Stomach (tissue), 9 donors: Measurements from ENCODE around the gene KCND2. TPM values are rescaled to one million over a fixed set of nuclear protein-coding genes. Genes with fewer than 3 reads are reported as not detected.

Experiments used
- DNase-seq, 2 donors: peaks; one replicate each; pipeline versions ENCODE4 v3.0.0 to v3.0.0-alpha.2; 2013 to 2019
- H3K27ac ChIP-seq, 5 donors: fragments of 200-600 bp in 4 of 5; sonication (generic) in 4 of 5; one replicate each; pipeline ENCODE4 v1.5.1; 2013 to 2019; ENCODE audit warnings: mild to moderate bottlenecking in 1 of 5, moderate library complexity in 1 of 5
- H3K27me3 ChIP-seq, 3 donors: fragments of 200-600 bp; sonication (generic); one replicate each; pipeline ENCODE4 v1.5.1; 2017 to 2019; ENCODE audit warnings: mixed run types in 1 of 3
- H3K36me3 ChIP-seq, 4 donors: fragments of 200-600 bp; sonication (generic); 1 replicate in 3 of 4; 2 replicates in 1 of 4; pipeline ENCODE4 v1.5.1; 2016 to 2019
- H3K4me1 ChIP-seq, 4 donors: fragments of 200-600 bp; sonication (generic); one replicate each; pipeline ENCODE4 v1.5.1; 2016 to 2019
- H3K4me3 ChIP-seq, 4 donors: fragments of 200-600 bp; sonication (generic) in 3 of 4; one replicate each; pipeline ENCODE4 v1.5.1; 2016 to 2019; ENCODE audit warnings: mild to moderate bottlenecking in 1 of 4
- H3K9me3 ChIP-seq, 4 donors: fragments of 200-600 bp; sonication (generic); one replicate each; pipeline ENCODE4 v1.5.1; 2016 to 2019
- CTCF ChIP-seq, 7 experiments: fragments of 450-650 bp in 4 of 7; fragments of 200-600 bp in 3 of 7; sonication (generic) in 3 of 7; IDR thresholded peaks; one replicate each; pipeline ENCODE4 v1.5.1; 2016 to 2019; ENCODE audit warnings: antibody characterized with exemption in 7 of 7, control low read depth in 2 of 7, mild to moderate bottlenecking in 1 of 7
- EP300 ChIP-seq: sonication (generic); formaldehyde crosslinking; IDR thresholded peaks from one replicate; pipeline ENCODE4 v1.6.1; 2017; ENCODE audit warnings: antibody characterized with exemption
- POLR2A ChIP-seq, 4 donors: fragments of 450-650 bp; IDR thresholded peaks; one replicate each; pipeline ENCODE4 v1.6.1; 2016; ENCODE audit warnings: antibody characterized with exemption in 4 of 4, control low read depth in 2 of 4, mild to moderate bottlenecking in 1 of 4, moderate library complexity in 1 of 4
- POLR2AphosphoS5 ChIP-seq, 3 donors: sonication (generic); formaldehyde crosslinking; IDR thresholded peaks; one replicate each; pipeline ENCODE4 v1.6.1; 2016; ENCODE audit warnings: antibody characterized with exemption in 3 of 3
- whole genome bisulfite sequencing, 5 donors: extraction: QIAGEN DNeasy Blood & Tissue Kit in 3 of 5; methylation state at CpG; one replicate each; pipeline versions ENCODE4 v1.1.5 to v1.1.7; 2013 to 2018; 5-methylcytosine and 5-hydroxymethylcytosine counted together
- intact Hi-C: fragments of 100-400 bp; cut with DNase I; formaldehyde crosslinking; loops from one replicate; pipeline ENCODE4 v1.15.1; 2023; ENCODE audit warnings: low total_unique reads
- polyA plus RNA-seq, 3 donors: library from polyadenylated mRNA; stranded (reverse); fragments of 200-250 nt; gene quantifications; one replicate each; pipeline ENCODE4 v1.2.3, GENCODE V29; 2013
- total RNA-seq, 5 donors: library from RNA; depleted of rRNA; stranded (reverse); fragments of >200 nt; gene quantifications; one replicate each; pipeline versions ENCODE4 v1.1.0 to v1.2.3, GENCODE V29; 2014 to 2016
- donor health status: healthy with polysubstance abuse.
- donor health status: Bipolar disorder and iron deficiency.
- donor health status: healthy.

Gene KCND2
- total and polyA plus RNA-seq, 8 donors = 0.06 to 1.3 (median 0.31) TPM; not detected in 5

DNA sequence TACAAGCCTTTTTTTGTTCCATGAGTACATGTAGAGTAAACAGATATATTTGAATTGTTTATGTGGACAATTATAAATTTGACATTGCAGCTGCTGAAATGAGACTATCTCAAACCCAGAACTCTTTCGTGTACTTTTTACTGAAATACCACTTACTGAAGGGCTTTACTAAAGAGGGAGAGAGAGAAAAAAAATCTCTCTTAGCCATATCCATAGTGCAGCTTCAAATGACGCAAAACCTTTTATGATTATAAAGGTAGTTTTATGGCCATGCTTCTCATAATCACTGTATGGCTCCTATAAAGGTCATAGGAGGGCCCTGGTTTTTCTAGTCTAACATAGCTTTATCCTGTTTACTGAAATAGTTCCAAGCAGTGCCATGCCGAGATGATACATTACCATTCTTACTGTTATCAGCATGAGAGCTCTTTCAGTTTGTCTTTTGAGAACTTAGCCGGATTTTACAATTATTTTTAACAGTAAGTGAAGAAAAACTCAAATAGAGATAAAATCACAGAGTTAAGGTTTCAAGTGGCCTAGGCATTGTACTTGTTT is 35.1 kb downstream of the KCND2 start:
- no peaks in the 10 kb centered on the region for H3K9me3 ChIP-seq
- H3K4me1 ChIP-seq = no peaks in the 10 kb centered on the region
- no peak for DNase-seq
- no peak overlapping the region for H3K4me3 ChIP-seq
- no peak overlapping the region for H3K27ac ChIP-seq
- no peaks in the 10 kb centered on the region for H3K27me3 ChIP-seq
- no peaks in the 10 kb centered on the region for H3K36me3 ChIP-seq
- 23 to 39% (median 27%) methylated on average over 4 of the region's 4 CpGs for WGBS, 5 donors
- no peak for TF ChIP-seq POLR2A (IDR thresholded peaks at IDR 0.05)
- TF ChIP-seq CTCF (IDR thresholded peaks at IDR 0.05) = no peak
- no peak for TF ChIP-seq EP300
- TF ChIP-seq POLR2AphosphoS5 (IDR thresholded peaks at IDR 0.05) = no peak
- intact Hi-C loops = no loop called here

GRCh38 chr7:120311028-120311788 is 38.2 kb downstream of the KCND2 start:
- no peaks in the 10 kb centered on the region for H3K36me3 ChIP-seq
- no peaks in the 10 kb centered on the region for H3K27me3 ChIP-seq
- TF ChIP-seq CTCF (IDR thresholded peaks at IDR 0.05) (no peak), POLR2A (IDR thresholded peaks at IDR 0.05) (no peak)
- 53 to 68% (median 60%) methylated on average over 2 of the region's 2 CpGs for WGBS, 5 donors
- intact Hi-C loops = no loop called here
- H3K9me3 ChIP-seq = no peaks in the 10 kb centered on the region
- no peaks in the 10 kb centered on the region for H3K4me1 ChIP-seq
- DNase-seq = no peak
- H3K27ac ChIP-seq = no peak overlapping the region
- H3K4me3 ChIP-seq = no peak overlapping the region

- H3K4me3 ChIP-seq = no peak overlapping the region
- DNase-seq = no peak
- no peak overlapping the region for H3K27ac ChIP-seq
- no peaks in the 10 kb centered on the region for H3K9me3 ChIP-seq
- H3K27me3 ChIP-seq = no peaks in the 10 kb centered on the region
- no peaks in the 10 kb centered on the region for H3K36me3 ChIP-seq
- H3K4me1 ChIP-seq = no peaks in the 10 kb centered on the region
- 59 to 70% (median 65%) methylated on average over 3 of the region's 3 CpGs for WGBS, 5 donors
- intact Hi-C loops = no loop called here
- TF ChIP-seq EP300 (no peak), POLR2AphosphoS5 (IDR thresholded peaks at IDR 0.05) (no peak), POLR2A (IDR thresholded peaks at IDR 0.05) (no peak), CTCF (IDR thresholded peaks at IDR 0.05) (no peak)
Observed at GRCh38 chr7:120320218-120320961, 47.4 kb downstream of the KCND2 start.

DNA sequence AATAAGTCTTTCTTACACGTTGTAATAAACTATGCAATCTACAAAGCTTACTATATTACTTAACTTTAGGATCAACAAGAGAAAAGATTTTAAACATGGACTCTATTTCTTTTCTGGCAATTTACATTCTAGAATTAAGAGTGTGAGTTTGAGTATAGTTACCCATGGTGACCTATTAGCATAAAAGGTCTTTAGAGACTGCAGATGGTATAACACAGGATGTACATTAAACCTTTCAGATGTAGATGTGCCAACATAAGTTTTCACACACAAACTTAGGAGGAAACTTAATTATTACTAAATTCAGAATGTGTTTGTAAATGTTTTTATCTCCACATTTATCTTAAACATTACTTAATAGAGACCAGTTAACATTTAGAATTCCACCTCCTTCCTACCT is 54.1 kb downstream of the KCND2 start:
- H3K27me3 ChIP-seq = no peaks in the 10 kb centered on the region
- H3K4me3 ChIP-seq = no peak overlapping the region
- intact Hi-C loops = no loop called here
- WGBS, 5 donors = 40 to 60% (median 56%) methylated on average over 1 of the region's 1 CpG
- no peak for DNase-seq
- TF ChIP-seq EP300 = no peak
- H3K9me3 ChIP-seq = no peaks in the 10 kb centered on the region
- no peaks in the 10 kb centered on the region for H3K4me1 ChIP-seq
- H3K27ac ChIP-seq = no peak overlapping the region
- H3K36me3 ChIP-seq = no peaks in the 10 kb centered on the region
